GM19467 (cell line): ENCODE measurements around the gene MCTP1.
A peak's percentile ranks its signal among the peaks of the same experiment; 100 is the strongest.
"Not testable (repeated sequence)": the region's sequence is repeated elsewhere in the genome, so short reads cannot be mapped to it uniquely, and the experiment has no call there.

Source experiments
- ATAC-seq: cut with Tn5 transposase; IDR thresholded peaks from one replicate; pipeline ENCODE4 v1.9.1; 2021; ENCODE audit warnings: mild to moderate bottlenecking, moderate library complexity; ENCODE audit not compliant: unreplicated experiment

The MCTP1 gene

GRCh38 chr5:95252801-95253200 lies 32.1 kb downstream of the MCTP1 start:
- no peak for ATAC-seq

GRCh38 chr5:95251185-95251584 lies 33.7 kb downstream of the MCTP1 start:
- ATAC-seq, result no peak

- no peak for ATAC-seq
These were observed 40.4 kb downstream of the MCTP1 start for GRCh38 chr5:95244479-95244878.

GRCh38 chr5:95241635-95242034 lies 43.3 kb downstream of the MCTP1 start:
- peak; percentile 98 for ATAC-seq

GRCh38 chr5:95241161-95241560 lies 43.7 kb downstream of the MCTP1 start:
- ATAC-seq, result no peak

GRCh38 chr5:95238560-95239325 lies 46.2 kb downstream of the MCTP1 start:
- no peak for ATAC-seq

- no peak for ATAC-seq
These were observed 47.6 kb downstream of the MCTP1 start for GRCh38 chr5:95237324-95237723.

GRCh38 chr5:95235439-95235982 lies 49.4 kb downstream of the MCTP1 start:
- no peak for ATAC-seq

GRCh38 chr5:95229646-95230045 lies 55.2 kb downstream of the MCTP1 start:
- no peak for ATAC-seq

- no peak for ATAC-seq
These were observed 60.0 kb downstream of the MCTP1 start for GRCh38 chr5:95224701-95225459.

- ATAC-seq, result no peak
These were observed 61.2 kb downstream of the MCTP1 start for GRCh38 chr5:95223566-95224258.

- ATAC-seq, result no peak
These were observed 62.1 kb downstream of the MCTP1 start for GRCh38 chr5:95222836-95223235.

- no peak for ATAC-seq
These were observed 63.7 kb downstream of the MCTP1 start for GRCh38 chr5:95221234-95221633.

GRCh38 chr5:95220381-95220780 lies 64.5 kb downstream of the MCTP1 start:
- ATAC-seq, result no peak

- ATAC-seq, result no peak
These were observed 65.5 kb downstream of the MCTP1 start for GRCh38 chr5:95219411-95219810.

GRCh38 chr5:95217881-95218280 lies 67.0 kb downstream of the MCTP1 start:
- ATAC-seq, result no peak

- no peak for ATAC-seq
These were observed 67.5 kb downstream of the MCTP1 start for GRCh38 chr5:95217351-95217750.

- ATAC-seq, result no peak
These were observed 68.5 kb downstream of the MCTP1 start for GRCh38 chr5:95216136-95216955.

GRCh38 chr5:95207811-95208210 lies 77.1 kb downstream of the MCTP1 start:
- not testable (repeated sequence) for ATAC-seq

- no peak for ATAC-seq
These were observed 90.0 kb downstream of the MCTP1 start for GRCh38 chr5:95194856-95195255.

- ATAC-seq, result peak; percentile 88
These were observed 93.6 kb downstream of the MCTP1 start for GRCh38 chr5:95191330-95191729.
